Caco-2 (cell line): ENCODE results near the gene CILP2. TPM values are rescaled to one million over a fixed set of nuclear protein-coding genes. Genes with fewer than 3 reads are reported as not detected.

Source experiments
- BruUV-seq: library from RNA; stranded (reverse); fragments of 400-500 nt; replicated peaks from 2 replicates; lab custom pipeline; 2021; lab: Mats Ljungman, UMichigan
- CTCF ChIA-PET: fragments of 300-600 bp; sonication (Branson Sonifier 250); formaldehyde crosslinking; loops from one replicate; lab custom pipeline; 2022; ENCODE audit warnings: antibody characterized with exemption; lab: Charles Lee
- POLR2A ChIA-PET: fragments of 300-600 bp; sonication (Branson Sonifier 250); formaldehyde crosslinking; loops from one replicate; lab custom pipeline; 2022; ENCODE audit warnings: antibody characterized with exemption; lab: Charles Lee
- DNase-seq, 2 experiments: peaks; one replicate each; pipeline versions ENCODE4 v3.0.0 to v3.0.0-alpha.2; 2020 to 2022
- H3K27me3 ChIP-seq: replicated peaks from 2 replicates; pipeline ENCODE4 v1.6.0; 2011; ENCODE audit warnings: low read length; ENCODE audit not compliant: control insufficient read depth, insufficient read depth
- H3K36me3 ChIP-seq: 2 replicates; pipeline ENCODE4 v1.5.1; 2011; ENCODE audit warnings: low read length; ENCODE audit not compliant: control insufficient read depth, insufficient read depth
- H3K4me1 ChIP-seq: fragments of 250-450 bp; sonication (Bioruptor Pico); 2 replicates; pipeline ENCODE4 v1.5.1; 2020; ENCODE audit warnings: mild to moderate bottlenecking
- H3K4me3 ChIP-seq: 2 replicates; pipeline ENCODE4 v1.5.1; 2011; ENCODE audit warnings: low read depth, mild to moderate bottlenecking, control low read depth, low read length
- H3K9me3 ChIP-seq: fragments of 250-450 bp; sonication (Bioruptor Pico); 2 replicates; pipeline ENCODE4 v1.5.1; 2020; ENCODE audit warnings: mild to moderate bottlenecking, moderate library complexity
- H3K27ac Mint-ChIP-seq: one replicate; pipeline ENCODE4 v1.8.0; 2022; ENCODE audit warnings: mixed read lengths; ENCODE audit not compliant: unreplicated experiment
- H3K27me3 Mint-ChIP-seq: one replicate; pipeline ENCODE4 v1.8.0; 2022; ENCODE audit warnings: mixed read lengths; ENCODE audit not compliant: insufficient read depth, unreplicated experiment
- H3K36me3 Mint-ChIP-seq: one replicate; pipeline ENCODE4 v1.8.0; 2022; ENCODE audit warnings: mild to moderate bottlenecking, mixed read lengths; ENCODE audit not compliant: insufficient read depth, unreplicated experiment
- H3K4me1 Mint-ChIP-seq: one replicate; pipeline ENCODE4 v1.8.0; 2022; ENCODE audit warnings: low read depth, mixed read lengths; ENCODE audit not compliant: unreplicated experiment
- H3K4me3 Mint-ChIP-seq: one replicate; pipeline ENCODE4 v1.8.0; 2022; ENCODE audit warnings: mild to moderate bottlenecking, moderate library complexity, mixed read lengths; ENCODE audit not compliant: unreplicated experiment
- H3K9me3 Mint-ChIP-seq: one replicate; pipeline ENCODE4 v1.8.0; 2022; ENCODE audit warnings: mixed read lengths; ENCODE audit not compliant: unreplicated experiment
- CTCF ChIP-seq, 2 experiments: fragments of 200-600 bp in 1 of 2; IDR thresholded peaks; 1 replicate in 1 of 2; 2 replicates in 1 of 2; pipeline versions ENCODE4 v1.5.1 to v1.8.0; 2011 to 2022; ENCODE audit warnings: antibody characterized with exemption in 1 of 2, control low read depth in 1 of 2, inconsistent platforms in 1 of 2, low read depth in 1 of 2, low read length in 1 of 2, mild to moderate bottlenecking in 1 of 2, moderate library complexity in 1 of 2; ENCODE audit not compliant: insufficient read depth in 1 of 2, severe bottlenecking in 1 of 2, unreplicated experiment in 1 of 2
- intact Hi-C: fragments of 100-400 bp; cut with micrococcal nuclease; formaldehyde crosslinking; loops from one replicate; pipeline ENCODE4 v1.10.0; 2022; ENCODE audit not compliant: unreplicated experiment
- total RNA-seq: library from RNA; stranded (reverse); gene quantifications from 2 replicates; pipeline ENCODE4 v1.2.3, GENCODE V29; 2022

Gene CILP2
- total RNA-seq, 1 experiment from 2014 or later = 1.3 TPM

- TF ChIP-seq CTCF (IDR thresholded peaks at IDR 0.05; ENCODE audit: insufficient read depth in 1 of 2, low read depth in 1 of 2, low read length in 1 of 2, severe bottlenecking in 1 of 2, unreplicated experiment in 1 of 2) = no peak
- DNase-seq = no peak
- H3K36me3 Mint-ChIP-seq = peaks cover 40% of the 10 kb centered on the region
- Histone ChIP-seq H3K4me3 (no peak overlapping the region), H3K9me3 (no peaks in the 10 kb centered on the region), H3K36me3 (no peaks in the 10 kb centered on the region), H3K27me3 (no peaks in the 10 kb centered on the region), H3K4me1 (no peaks in the 10 kb centered on the region)
- H3K4me3 Mint-ChIP-seq = no peak overlapping the region
- ChIA-PET POLR2A (no interaction called here), CTCF (interaction anchor here (2.3 kb wide), 1 partner anchor 20 kb away, joined by 12 read pairs; no protein-coding TSS in a partner anchor)
- intact Hi-C loops = loop anchor here (2.0 to 5.0 kb wide), 2 partner anchors 19 to 93 kb away; partner anchors contain the start of gene LPAR2
- H3K27me3 Mint-ChIP-seq = no peaks in the 10 kb centered on the region
- peaks cover 14% of the 10 kb centered on the region for H3K4me1 Mint-ChIP-seq
- H3K9me3 Mint-ChIP-seq = no peaks in the 10 kb centered on the region
- H3K27ac Mint-ChIP-seq = peak overlapping the region; percentile 22
- BruUV-seq = no TSS peak
These were observed 4.2 kb upstream of the CILP2 start for GRCh38 chr19:19533841-19534240.

GRCh38 chr19:19534556-19535265, 3.4 kb upstream of the CILP2 start:
- no peak overlapping the region for H3K4me3 Mint-ChIP-seq
- peaks cover 16% of the 10 kb centered on the region for H3K4me1 Mint-ChIP-seq
- ChIA-PET POLR2A (no interaction called here), CTCF (no interaction called here)
- no peaks in the 10 kb centered on the region for H3K9me3 Mint-ChIP-seq
- H3K36me3 Mint-ChIP-seq = peaks cover 31% of the 10 kb centered on the region
- no peak for TF ChIP-seq CTCF (IDR thresholded peaks at IDR 0.05; ENCODE audit: insufficient read depth in 1 of 2, low read depth in 1 of 2, low read length in 1 of 2, severe bottlenecking in 1 of 2, unreplicated experiment in 1 of 2)
- Histone ChIP-seq H3K36me3 (no peaks in the 10 kb centered on the region), H3K9me3 (no peaks in the 10 kb centered on the region), H3K4me3 (no peak overlapping the region), H3K4me1 (no peaks in the 10 kb centered on the region), H3K27me3 (no peaks in the 10 kb centered on the region)
- DNase-seq = no peak
- H3K27ac Mint-ChIP-seq = peak overlapping the region; percentile 22
- no TSS peak for BruUV-seq
- intact Hi-C loops = loop anchor here (5.0 kb wide), 1 partner anchor 93 kb away; the partner anchor contains the start of gene LPAR2
- H3K27me3 Mint-ChIP-seq = no peaks in the 10 kb centered on the region

- Mint-ChIP-seq H3K4me3 (no peak overlapping the region), H3K27ac (no peak overlapping the region), H3K36me3 (peaks cover 28% of the 10 kb centered on the region), H3K27me3 (no peaks in the 10 kb centered on the region), H3K9me3 (no peaks in the 10 kb centered on the region), H3K4me1 (peaks cover 16% of the 10 kb centered on the region)
- TF ChIP-seq CTCF (IDR thresholded peaks at IDR 0.05; ENCODE audit: insufficient read depth in 1 of 2, low read depth in 1 of 2, low read length in 1 of 2, severe bottlenecking in 1 of 2, unreplicated experiment in 1 of 2) = no peak
- ChIA-PET POLR2A (interaction anchor here (0.6 kb wide), 1 partner anchor 115 kb away, joined by 3 read pairs; no protein-coding TSS in a partner anchor), CTCF (no interaction called here)
- Histone ChIP-seq H3K27me3 (no peaks in the 10 kb centered on the region), H3K4me3 (no peak overlapping the region), H3K4me1 (no peaks in the 10 kb centered on the region), H3K36me3 (no peaks in the 10 kb centered on the region), H3K9me3 (no peaks in the 10 kb centered on the region)
- DNase-seq = no peak
- intact Hi-C loops = no loop called here
- no TSS peak for BruUV-seq
These were observed 2.5 kb upstream of the CILP2 start for GRCh38 chr19:19535311-19536191.
